HS-27A (cell line): ENCODE results near the gene ARHGAP42.

Experiments used
- DNase-seq: peaks from one replicate; pipeline ENCODE4 v3.0.0-alpha.2; 2012; ENCODE audit warnings: low read depth, missing footprints

The ARHGAP42 gene

GRCh38 chr11:100831929-100832494, 144.9 kb downstream of the ARHGAP42 start:
- DNase-seq, result no peak

- no peak for DNase-seq
Measured at GRCh38 chr11:100832829-100833228, 145.7 kb downstream of the ARHGAP42 start.

GRCh38 chr11:100833276-100833675, 146.2 kb downstream of the ARHGAP42 start:
- no peak for DNase-seq

- no peak for DNase-seq
Measured at GRCh38 chr11:100835854-100836253, 148.8 kb downstream of the ARHGAP42 start.

GRCh38 chr11:100837311-100837710, 150.2 kb downstream of the ARHGAP42 start:
- no peak for DNase-seq

GRCh38 chr11:100841711-100842407, 154.8 kb downstream of the ARHGAP42 start:
- no peak for DNase-seq

- DNase-seq, result no peak
Measured at GRCh38 chr11:100847696-100848216, 160.7 kb downstream of the ARHGAP42 start.

GRCh38 chr11:100849009-100849900, 162.2 kb downstream of the ARHGAP42 start:
- no peak for DNase-seq

- DNase-seq, result no peak
Measured at GRCh38 chr11:100849901-100850235, 162.8 kb downstream of the ARHGAP42 start.

- no peak for DNase-seq
Measured at GRCh38 chr11:100851147-100851546, 164.1 kb downstream of the ARHGAP42 start.

- DNase-seq, result no peak
Measured at GRCh38 chr11:100851584-100852152, 164.6 kb downstream of the ARHGAP42 start.

- DNase-seq, result no peak
Measured at GRCh38 chr11:100855466-100856067, 168.5 kb downstream of the ARHGAP42 start.

GRCh38 chr11:100857236-100858005, 170.3 kb downstream of the ARHGAP42 start:
- no peak for DNase-seq

GRCh38 chr11:100860318-100861155, 173.4 kb downstream of the ARHGAP42 start:
- no peak for DNase-seq

GRCh38 chr11:100861212-100861611, 174.1 kb downstream of the ARHGAP42 start:
- DNase-seq, result no peak

- no peak for DNase-seq
Measured at GRCh38 chr11:100863080-100863581, 176.0 kb downstream of the ARHGAP42 start.

GRCh38 chr11:100865443-100866065, 178.5 kb downstream of the ARHGAP42 start:
- DNase-seq, result no peak

GRCh38 chr11:100866453-100866852, 179.4 kb downstream of the ARHGAP42 start:
- no peak for DNase-seq

GRCh38 chr11:100867606-100868005, 180.5 kb downstream of the ARHGAP42 start:
- DNase-seq, result no peak

- DNase-seq, result no peak
Measured at GRCh38 chr11:100869328-100869727, 182.2 kb downstream of the ARHGAP42 start.
